ACC112 (cell line): ENCODE measurements around the gene CFAP210.

Experiments
- H2AFZ ChIP-seq: fragments of 200-600 bp; sonication (generic); one replicate; pipeline ENCODE4 v1.6.0; 2017; ENCODE audit warnings: antibody characterized with exemption, low read length; ENCODE audit not compliant: unreplicated experiment
- H3K27ac ChIP-seq: fragments of 200-600 bp; sonication (generic); 2 replicates; pipeline ENCODE4 v1.5.1; 2014; ENCODE audit warnings: low read depth, mild to moderate bottlenecking, antibody characterized with exemption, low read length, moderate library complexity
- H3K27me3 ChIP-seq: fragments of 200-600 bp; sonication (generic); 2 replicates; pipeline ENCODE4 v1.6.1; 2014; ENCODE audit warnings: mild to moderate bottlenecking, antibody characterized with exemption, low read length, moderate library complexity, mixed read lengths; ENCODE audit not compliant: insufficient read depth
- H3K36me3 ChIP-seq: fragments of 200-600 bp; sonication (generic); 2 replicates; pipeline ENCODE4 v1.6.1; 2016; ENCODE audit warnings: mild to moderate bottlenecking, antibody characterized with exemption, low read length, moderate library complexity, mixed read lengths; ENCODE audit not compliant: insufficient read depth
- H3K4me1 ChIP-seq: fragments of 200-600 bp; sonication (generic); one replicate; pipeline ENCODE4 v1.6.1; 2016; ENCODE audit warnings: low read length, mixed read lengths; ENCODE audit not compliant: insufficient read depth, unreplicated experiment, control insufficient read depth
- H3K4me3 ChIP-seq: fragments of 200-600 bp; sonication (generic); 2 replicates; pipeline ENCODE4 v1.5.1; 2014; ENCODE audit warnings: mild to moderate bottlenecking, low read depth, low read length
- H3K79me2 ChIP-seq: fragments of 200-600 bp; sonication (generic); one replicate; pipeline ENCODE4 v1.6.0; 2016; ENCODE audit warnings: low read length; ENCODE audit not compliant: control insufficient read depth, unreplicated experiment, insufficient read depth

The CFAP210 gene

GRCh38 chr2:169727065-169727464, 32.9 kb upstream of the CFAP210 start:
- H3K4me3 ChIP-seq: no peak overlapping the region
- no peaks in the 10 kb centered on the region for H3K36me3 ChIP-seq
- H2AFZ ChIP-seq: no peak overlapping the region
- H3K27ac ChIP-seq: no peak overlapping the region
- no peaks in the 10 kb centered on the region for H3K79me2 ChIP-seq
- no peaks in the 10 kb centered on the region for H3K4me1 ChIP-seq
- H3K27me3 ChIP-seq: no peaks in the 10 kb centered on the region

DNA sequence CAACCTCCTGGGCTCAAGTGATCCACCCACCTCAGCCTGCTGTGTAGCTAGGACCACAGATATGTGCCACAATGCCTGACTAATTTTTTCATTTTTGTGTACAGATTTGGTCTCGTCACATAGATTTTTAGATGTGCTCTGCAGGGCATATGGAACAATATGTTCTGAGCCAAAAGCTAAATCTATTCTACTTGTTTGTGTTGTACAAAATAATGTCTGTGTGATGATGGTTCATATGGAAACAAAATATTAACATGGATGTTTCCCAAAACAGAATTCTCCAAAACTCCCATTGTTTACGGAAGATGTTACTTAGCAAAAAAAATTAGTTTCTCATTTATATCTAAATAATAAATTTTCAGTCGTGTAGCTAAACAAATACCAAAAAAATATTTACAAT, 26.8 kb upstream of the CFAP210 start:
- H3K27ac ChIP-seq: no peak overlapping the region
- H3K4me3 ChIP-seq: no peak overlapping the region
- no peaks in the 10 kb centered on the region for H3K27me3 ChIP-seq
- no peaks in the 10 kb centered on the region for H3K36me3 ChIP-seq
- H2AFZ ChIP-seq: no peak overlapping the region
- peaks cover 5% of the 10 kb centered on the region for H3K4me1 ChIP-seq
- H3K79me2 ChIP-seq: no peaks in the 10 kb centered on the region

DNA sequence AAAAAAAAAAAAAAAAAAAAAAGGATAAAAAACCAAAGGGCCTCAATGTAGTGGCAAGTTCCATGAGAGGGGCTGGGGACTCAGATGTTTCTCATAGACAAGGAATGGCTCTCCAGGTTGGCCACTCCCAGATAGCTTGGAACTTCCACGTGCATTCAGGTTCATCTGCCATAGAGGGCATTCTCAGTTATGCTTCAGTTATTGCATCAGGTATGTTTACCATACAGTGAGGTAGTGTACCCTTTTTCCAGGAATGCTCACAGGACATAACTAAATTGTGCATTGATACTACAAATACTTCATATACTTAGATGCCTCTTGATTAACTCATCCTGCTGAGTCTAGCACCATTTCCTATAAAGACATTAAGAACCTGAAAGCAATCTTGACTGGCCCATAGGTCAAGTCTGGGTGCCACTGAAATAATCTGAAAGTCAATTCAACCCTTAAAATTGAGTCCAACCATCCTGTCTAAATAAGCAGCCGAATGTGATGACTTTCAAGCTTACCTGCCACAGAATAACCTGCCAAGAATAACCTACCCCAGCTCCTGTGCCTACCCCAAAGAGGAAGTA, 24.8 kb upstream of the CFAP210 start:
- Histone ChIP-seq H3K79me2 (no peaks in the 10 kb centered on the region), H3K27ac (no peak overlapping the region), H3K36me3 (no peaks in the 10 kb centered on the region), H3K4me3 (no peak overlapping the region), H3K4me1 (peaks cover 19% of the 10 kb centered on the region), H3K27me3 (no peaks in the 10 kb centered on the region), H2AFZ (no peak overlapping the region)

- Histone ChIP-seq H3K4me1 (peaks cover 19% of the 10 kb centered on the region), H3K36me3 (no peaks in the 10 kb centered on the region), H3K27ac (no peak overlapping the region), H3K4me3 (no peak overlapping the region), H2AFZ (no peak overlapping the region), H3K27me3 (no peaks in the 10 kb centered on the region), H3K79me2 (no peaks in the 10 kb centered on the region)
Measured at GRCh38 chr2:169717691-169718063, 23.5 kb upstream of the CFAP210 start.

DNA sequence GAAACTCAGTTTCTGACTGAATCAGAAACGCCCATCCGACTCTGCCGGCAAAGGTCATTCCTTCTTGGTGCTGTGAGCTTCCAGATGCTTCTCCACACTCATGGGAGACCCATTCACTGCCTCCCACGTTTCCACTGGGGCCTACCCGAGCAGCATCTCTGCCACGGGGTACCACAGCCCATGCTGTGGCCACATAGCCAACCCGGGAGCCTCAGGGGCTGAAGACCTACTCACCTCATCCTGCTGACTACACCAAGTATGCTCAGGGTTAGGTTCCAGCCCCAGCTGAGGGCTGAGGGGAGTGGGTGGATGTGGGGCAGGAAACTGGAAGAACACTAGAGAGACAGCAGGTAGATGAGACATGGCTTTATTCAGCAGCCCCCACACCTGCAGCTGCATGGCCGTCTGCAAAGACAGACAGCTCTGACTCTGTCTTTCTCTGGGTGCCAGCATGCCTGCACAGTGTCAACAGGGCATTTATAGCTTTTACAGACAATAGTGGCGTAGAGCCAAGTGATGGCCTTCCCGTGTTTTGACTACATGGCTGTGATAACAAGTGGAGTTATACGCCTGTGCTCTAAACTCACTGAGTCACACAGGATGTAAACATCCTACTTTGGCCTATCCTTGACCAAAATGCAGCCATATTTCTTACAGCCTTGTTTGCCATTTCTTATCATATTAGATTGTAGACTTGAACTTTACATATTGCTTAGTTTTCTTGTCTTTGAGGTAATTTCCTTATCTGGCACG, 22.9 kb upstream of the CFAP210 start:
- Histone ChIP-seq H3K4me1 (peaks cover 19% of the 10 kb centered on the region), H3K36me3 (no peaks in the 10 kb centered on the region), H3K79me2 (no peaks in the 10 kb centered on the region), H3K27ac (no peak overlapping the region), H3K4me3 (no peak overlapping the region), H2AFZ (no peak overlapping the region), H3K27me3 (no peaks in the 10 kb centered on the region)

DNA sequence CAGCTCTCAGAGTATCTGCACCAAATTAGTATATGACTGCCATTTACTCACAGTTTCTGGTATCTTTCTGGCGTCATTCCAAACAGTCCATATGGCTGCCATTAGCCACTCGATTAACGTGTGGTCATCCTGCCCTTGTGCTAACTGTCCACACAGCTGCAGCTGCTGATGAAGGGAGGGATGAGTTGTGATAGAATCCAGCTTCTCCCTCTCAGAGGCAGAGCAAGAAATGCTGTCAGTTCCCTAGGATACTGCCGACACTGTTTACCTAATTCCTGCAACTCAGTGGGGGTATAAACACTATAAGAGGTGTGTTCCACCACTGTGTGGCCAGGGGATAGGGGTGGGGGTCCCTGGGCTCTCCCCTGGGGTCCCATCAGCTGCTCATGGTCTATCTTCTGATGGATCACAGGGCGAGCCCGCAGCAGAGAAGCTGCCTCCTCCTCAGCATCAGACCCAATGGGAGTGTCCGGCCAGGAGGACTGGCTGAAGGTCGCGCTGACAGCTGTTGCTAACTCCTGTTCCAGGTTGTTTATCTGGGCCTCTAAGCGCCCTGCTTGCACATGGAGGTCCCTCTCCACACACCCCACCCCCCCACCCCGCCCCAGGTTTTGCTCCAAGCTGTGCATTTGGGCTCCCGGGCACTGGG, 22.2 kb upstream of the CFAP210 start:
- Histone ChIP-seq H3K79me2 (no peaks in the 10 kb centered on the region), H2AFZ (peak overlapping the region; percentile 46), H3K36me3 (no peaks in the 10 kb centered on the region), H3K4me3 (peak overlapping the region; percentile 71), H3K27ac (no peak overlapping the region), H3K4me1 (peaks cover 19% of the 10 kb centered on the region), H3K27me3 (no peaks in the 10 kb centered on the region)

- H3K79me2 ChIP-seq: no peaks in the 10 kb centered on the region
- H3K4me3 ChIP-seq: peak overlapping the region; percentile 71
- H3K27me3 ChIP-seq: no peaks in the 10 kb centered on the region
- no peaks in the 10 kb centered on the region for H3K36me3 ChIP-seq
- H3K27ac ChIP-seq: no peak overlapping the region
- peaks cover 19% of the 10 kb centered on the region for H3K4me1 ChIP-seq
- peak overlapping the region; percentile 46 for H2AFZ ChIP-seq
Measured at GRCh38 chr2:169715379-169716237, 21.4 kb upstream of the CFAP210 start.

- Histone ChIP-seq H3K36me3 (no peaks in the 10 kb centered on the region), H3K79me2 (no peaks in the 10 kb centered on the region), H3K27me3 (no peaks in the 10 kb centered on the region), H3K4me1 (peaks cover 19% of the 10 kb centered on the region), H2AFZ (no peak overlapping the region), H3K4me3 (peak overlapping the region; percentile 71; the same call in 1 of the 2 replicates), H3K27ac (no peak overlapping the region)
Measured at GRCh38 chr2:169714699-169715098, 20.5 kb upstream of the CFAP210 start.

GRCh38 chr2:169713331-169713730, 19.1 kb upstream of the CFAP210 start:
- H3K79me2 ChIP-seq: no peaks in the 10 kb centered on the region
- H3K36me3 ChIP-seq: no peaks in the 10 kb centered on the region
- H3K27me3 ChIP-seq: no peaks in the 10 kb centered on the region
- H2AFZ ChIP-seq: no peak overlapping the region
- H3K4me3 ChIP-seq: no peak overlapping the region
- H3K4me1 ChIP-seq: peaks cover 19% of the 10 kb centered on the region
- no peak overlapping the region for H3K27ac ChIP-seq

- Histone ChIP-seq H3K79me2 (no peaks in the 10 kb centered on the region), H2AFZ (no peak overlapping the region), H3K36me3 (no peaks in the 10 kb centered on the region), H3K27ac (no peak overlapping the region), H3K4me1 (peaks cover 19% of the 10 kb centered on the region), H3K27me3 (no peaks in the 10 kb centered on the region), H3K4me3 (no peak overlapping the region)
Measured at GRCh38 chr2:169712791-169713227, 18.6 kb upstream of the CFAP210 start.
